HCT116 (cell line): ENCODE measurements around the gene AIM2. TPM values are rescaled to one million over a fixed set of nuclear protein-coding genes. Genes with fewer than 3 reads are reported as not detected.

Source experiments
- ATAC-seq: fragments of 200-7000 bp; cut with Tn5 transposase; 2 replicates; pipeline ENCODE4 v1.9.1; 2020; ENCODE audit warnings: mild to moderate bottlenecking, moderate library complexity
- BruUV-seq: library from RNA; stranded (reverse); fragments of 400-500 nt; replicated peaks from 2 replicates; lab custom pipeline; 2021; lab: Mats Ljungman, UMichigan
- CTCF ChIA-PET: fragments of 300-600 bp; sonication (Branson Sonifier 250); formaldehyde crosslinking; loops from one replicate; lab custom pipeline; 2021; ENCODE audit warnings: antibody characterized with exemption; lab: Charles Lee
- POLR2A ChIA-PET: fragments of 300-600, 350-600 bp; sonication (Branson Sonifier 250); formaldehyde crosslinking; loops from one replicate; lab custom pipeline; 2021; ENCODE audit warnings: antibody characterized with exemption; lab: Charles Lee
- RAD21 ChIA-PET, 2 experiments: fragments of 300-600 bp; sonication (Branson Sonifier 250); formaldehyde crosslinking; loops; one replicate each; lab custom pipeline; 2023; ENCODE audit warnings: low total read pairs in 2 of 2; ENCODE audit not compliant: uncharacterized antibody in 2 of 2, unreplicated experiment in 2 of 2, low non-redundant PET in 1 of 2; lab: Charles Lee
- DNase-seq: peaks from one replicate; pipeline ENCODE4 v3.0.0-alpha.2; 2010; ENCODE audit warnings: low read depth, low spot score
- H2AFZ ChIP-seq: fragments of 200-600 bp; shearing (Covaris generic), sonication (generic); 2 replicates; pipeline ENCODE4 v1.6.1; 2017; ENCODE audit warnings: low read depth, mixed run types, mixed read lengths, antibody characterized with exemption, low read length; ENCODE audit not compliant: poor library complexity, severe bottlenecking
- H3K27ac ChIP-seq: 2 replicates; pipeline ENCODE4 v1.5.1; 2012; ENCODE audit warnings: low read depth, low read length
- H3K27me3 ChIP-seq: fragments of 200-600 bp; sonication (generic); 2 replicates; pipeline ENCODE4 v1.6.1; 2016; ENCODE audit warnings: mixed run types, low read length, mixed read lengths; ENCODE audit not compliant: insufficient read depth
- H3K36me3 ChIP-seq, 2 experiments: fragments of 200-500 bp in 1 of 2; fragments of 200-600 bp in 1 of 2; sonication (Bioruptor generic) in 1 of 2; sonication (generic) in 1 of 2; 2 replicates each; pipeline versions ENCODE4 v1.5.1 to v1.6.1; 2014 to 2016; ENCODE audit warnings: low read length in 2 of 2, inconsistent platforms in 1 of 2, mixed read lengths in 1 of 2, mixed run types in 1 of 2; ENCODE audit not compliant: insufficient read depth in 2 of 2, control insufficient read depth in 1 of 2
- H3K4me1 ChIP-seq, 2 experiments: fragments of 200-600 bp in 1 of 2; sonication (generic) in 1 of 2; 2 replicates each; pipeline versions ENCODE4 v1.5.1 to v1.6.1; 2012 to 2017; ENCODE audit warnings: low read length in 2 of 2, inconsistent platforms in 1 of 2, mild to moderate bottlenecking in 1 of 2, mixed read lengths in 1 of 2, mixed run types in 1 of 2, moderate library complexity in 1 of 2; ENCODE audit not compliant: insufficient read depth in 2 of 2, control insufficient read depth in 1 of 2
- H3K4me2 ChIP-seq: fragments of 200-600 bp; sonication (generic); 2 replicates; pipeline ENCODE4 v1.6.1; 2017; ENCODE audit warnings: mixed run types, low read length, mixed read lengths
- H3K4me3 ChIP-seq, 2 experiments: fragments of 200-600 bp in 1 of 2; sonication (generic) in 1 of 2; replicated peaks in 1 of 2; 2 replicates each; pipeline ENCODE4 v1.5.1; 2011 to 2016; ENCODE audit warnings: low read length in 2 of 2, control low read depth in 1 of 2, low read depth in 1 of 2, mild to moderate bottlenecking in 1 of 2, mixed read lengths in 1 of 2, mixed run types in 1 of 2
- H3K79me2 ChIP-seq: fragments of 200-600 bp; sonication (generic); 2 replicates; pipeline ENCODE4 v1.6.1; 2017; ENCODE audit warnings: mild to moderate bottlenecking, mixed run types, low read length, moderate library complexity, mixed read lengths; ENCODE audit not compliant: insufficient read depth
- H3K9ac ChIP-seq: fragments of 200-600 bp; sonication (generic); 2 replicates; pipeline ENCODE4 v1.6.1; 2016; ENCODE audit warnings: low read length, mixed read lengths
- H3K9me2 ChIP-seq: fragments of 200-600 bp; sonication (generic), shearing (Covaris generic); 2 replicates; pipeline ENCODE4 v1.6.1; 2017; ENCODE audit warnings: mixed run types, mild to moderate bottlenecking, moderate library complexity; ENCODE audit not compliant: insufficient read depth
- H3K9me3 ChIP-seq, 2 experiments: fragments of 200-500 bp in 1 of 2; fragments of 200-600 bp in 1 of 2; sonication (Bioruptor generic) in 1 of 2; sonication (generic) in 1 of 2; 2 replicates each; pipeline ENCODE4 v1.6.1; 2014 to 2017; ENCODE audit warnings: low read length in 2 of 2, mixed read lengths in 2 of 2, inconsistent platforms in 1 of 2, low read depth in 1 of 2, mild to moderate bottlenecking in 1 of 2, mixed run types in 1 of 2, moderate library complexity in 1 of 2; ENCODE audit not compliant: control insufficient read depth in 1 of 2, insufficient read depth in 1 of 2
- H4K20me1 ChIP-seq: fragments of 200-600 bp; sonication (generic), shearing (Covaris generic); 2 replicates; pipeline ENCODE4 v1.6.1; 2017; ENCODE audit warnings: mixed run types, mild to moderate bottlenecking, moderate library complexity; ENCODE audit not compliant: insufficient read depth
- ATF3 ChIP-seq: IDR thresholded peaks from 2 replicates; pipeline ENCODE4 v1.6.1; 2012
- EZH2 ChIP-seq: fragments of 200-600 bp; sonication (generic); IDR thresholded peaks from 2 replicates; pipeline ENCODE4 v1.6.1; 2017; ENCODE audit warnings: antibody characterized with exemption, mixed run types
- FOSL1 ChIP-seq: IDR thresholded peaks from 2 replicates; pipeline ENCODE4 v1.6.1; 2012; ENCODE audit warnings: low read depth
- JUND ChIP-seq: IDR thresholded peaks from 2 replicates; pipeline ENCODE4 v1.6.1; 2012
- MAX ChIP-seq: IDR thresholded peaks from 2 replicates; pipeline ENCODE4 v1.6.1; 2012
- POLR2A ChIP-seq: IDR thresholded peaks from 2 replicates; pipeline ENCODE4 v1.7.0; 2011; ENCODE audit warnings: borderline replicate concordance; ENCODE audit not compliant: insufficient read depth, insufficient read length; ENCODE audit errors: extremely low read depth
- POLR2AphosphoS5 ChIP-seq: IDR thresholded peaks from 2 replicates; pipeline ENCODE4 v1.6.1; 2011; ENCODE audit warnings: mild to moderate bottlenecking, low read depth, low read length, moderate library complexity
- RAD21 ChIP-seq: IDR thresholded peaks from 2 replicates; pipeline ENCODE4 v1.6.1; 2012; ENCODE audit warnings: low read depth, mild to moderate bottlenecking
- REST ChIP-seq: IDR thresholded peaks from 2 replicates; pipeline ENCODE4 v1.6.1; 2012; ENCODE audit warnings: low read depth
- SIN3A ChIP-seq: IDR thresholded peaks from 2 replicates; pipeline ENCODE4 v1.6.1; 2012; ENCODE audit warnings: low read depth
- SRF ChIP-seq: IDR thresholded peaks from 2 replicates; pipeline ENCODE4 v1.6.1; 2012; ENCODE audit warnings: low read depth
- TCF7L2 ChIP-seq: IDR thresholded peaks from 2 replicates; pipeline ENCODE4 v1.7.0; 2011; ENCODE audit warnings: borderline replicate concordance, inconsistent platforms; ENCODE audit not compliant: insufficient read depth, insufficient read length; ENCODE audit errors: extremely low read depth
- YY1 ChIP-seq: IDR thresholded peaks from 2 replicates; pipeline ENCODE4 v1.6.1; 2011; ENCODE audit warnings: low read length, low read depth, moderate library complexity, mild to moderate bottlenecking; ENCODE audit not compliant: insufficient replicate concordance; ENCODE audit errors: extremely low read depth
- ZBTB33 ChIP-seq: IDR thresholded peaks from 2 replicates; pipeline ENCODE4 v1.6.1; 2011; ENCODE audit warnings: mild to moderate bottlenecking, low read length, moderate library complexity; ENCODE audit not compliant: insufficient replicate concordance; ENCODE audit errors: extremely low read depth
- ZFX ChIP-seq: fragments of 450-650 bp; IDR thresholded peaks from 2 replicates; pipeline ENCODE4 v1.6.1; 2017
- intact Hi-C: fragments of 100-400 bp; cut with micrococcal nuclease; formaldehyde crosslinking; loops from 2 replicates; pipeline ENCODE4 v1.10.0; 2022
- total RNA-seq: library from RNA; stranded (reverse); gene quantifications from one replicate; pipeline ENCODE4 v1.2.1, GENCODE V29; 2021; ENCODE audit not compliant: unreplicated experiment

The AIM2 gene
- total RNA-seq, 1 experiment from 2014 or later: not detected

GRCh38 chr1:159066108-159066507 lies 10.5 kb downstream of the AIM2 start:
- ChIA-PET POLR2A (no interaction called here), RAD21 (no interaction called here), CTCF (no interaction called here)
- no peak overlapping the region for H3K4me2 ChIP-seq
- H3K27ac ChIP-seq: no peak overlapping the region
- no peak overlapping the region for H3K4me3 ChIP-seq
- no peak overlapping the region for H3K9ac ChIP-seq
- BruUV-seq: no TSS peak
- ATAC-seq: no peak
- no peaks in the 10 kb centered on the region for H3K79me2 ChIP-seq
- no peak overlapping the region for H2AFZ ChIP-seq
- H3K4me1 ChIP-seq: no peaks in the 10 kb centered on the region
- no peaks in the 10 kb centered on the region for H3K9me3 ChIP-seq
- H3K9me2 ChIP-seq: no peaks in the 10 kb centered on the region
- TF ChIP-seq SRF: no peak
- TF ChIP-seq YY1: no peak
- H3K36me3 ChIP-seq: no peaks in the 10 kb centered on the region
- H4K20me1 ChIP-seq: no peaks in the 10 kb centered on the region
- no peak for DNase-seq
- intact Hi-C loops: no loop called here
- H3K27me3 ChIP-seq: peaks cover 12% of the 10 kb centered on the region

GRCh38 chr1:159065106-159065505 lies 11.5 kb downstream of the AIM2 start:
- CTCF ChIA-PET: no interaction called here

More at GRCh38 chr1:159065106-159065505, 11.5 kb downstream of the AIM2 start:
- Histone ChIP-seq H3K27me3 (peaks cover 12% of the 10 kb centered on the region), H3K79me2 (no peaks in the 10 kb centered on the region), H3K4me2 (no peak overlapping the region), H3K9ac (no peak overlapping the region), H3K4me1 (no peaks in the 10 kb centered on the region), H2AFZ (no peak overlapping the region), H3K27ac (no peak overlapping the region)
- RAD21 ChIA-PET: no interaction called here
- ATAC-seq: no peak
- no TSS peak for BruUV-seq
- POLR2A ChIA-PET: no interaction called here
- intact Hi-C loops: no loop called here
- TF ChIP-seq SIN3A (no peak), POLR2AphosphoS5 (no peak), RAD21 (no peak), POLR2A (no peak), FOSL1 (no peak), JUND (no peak), TCF7L2 (no peak), EZH2 (no peak), REST (no peak), ZFX (no peak), SRF (no peak), MAX (no peak), ATF3 (no peak), ZBTB33 (no peak)
- TF ChIP-seq, all 23 proteins: peak for 0
- Histone ChIP-seq H3K36me3 (no peaks in the 10 kb centered on the region), H3K4me3 (no peak overlapping the region), H4K20me1 (no peaks in the 10 kb centered on the region), H3K9me3 (no peaks in the 10 kb centered on the region), H3K9me2 (no peaks in the 10 kb centered on the region)
- no peak for DNase-seq
